ENCODE results near the gene KCNJ12.
"Not testable (repeated sequence)": the region's sequence is repeated elsewhere in the genome, so short reads cannot be mapped to it uniquely, and the experiment has no call there.

KCNJ12 gene

GRCh38 chr17:21418446-21419298 lies 42.5 kb downstream of the KCNJ12 start:
- no peak for FAIRE-seq
- DNase-seq (ENCODE audit: low spot score) = no peak

GRCh38 chr17:21419299-21420239 lies 43.4 kb downstream of the KCNJ12 start:
- peak; percentile 56 for FAIRE-seq

GRCh38 chr17:21420503-21421090 lies 44.4 kb downstream of the KCNJ12 start:
- not testable (repeated sequence) for FAIRE-seq; DNase-seq (ENCODE audit: low spot score)

More at GRCh38 chr17:21419299-21420239, 43.4 kb downstream of the KCNJ12 start:
- DNase-seq (ENCODE audit: low spot score) = no peak

GRCh38 chr17:21421421-21422310 lies 45.5 kb downstream of the KCNJ12 start:
- DNase-seq (ENCODE audit: low spot score); FAIRE-seq: not testable (repeated sequence)

- DNase-seq (ENCODE audit: low spot score); FAIRE-seq: not testable (repeated sequence)
Observed at GRCh38 chr17:21422311-21423189, 46.4 kb downstream of the KCNJ12 start.

GRCh38 chr17:21423190-21423493 lies 47.0 kb downstream of the KCNJ12 start:
- not testable (repeated sequence) for FAIRE-seq; DNase-seq (ENCODE audit: low spot score)

GRCh38 chr17:21424697-21425096 lies 48.5 kb downstream of the KCNJ12 start:
- not testable (repeated sequence) for FAIRE-seq; DNase-seq (ENCODE audit: low spot score)

- no peak for FAIRE-seq
- DNase-seq (ENCODE audit: low spot score) = no peak
Observed at GRCh38 chr17:21425321-21425720, 49.2 kb downstream of the KCNJ12 start.

GRCh38 chr17:21425736-21426135 lies 49.6 kb downstream of the KCNJ12 start:
- FAIRE-seq = no peak
- no peak for DNase-seq (ENCODE audit: low spot score)

- not testable (repeated sequence) for DNase-seq (ENCODE audit: low spot score)
Observed at GRCh38 chr17:21426246-21426645, 50.1 kb downstream of the KCNJ12 start.

GRCh38 chr17:21426876-21427275 lies 50.7 kb downstream of the KCNJ12 start:
- not testable (repeated sequence) for FAIRE-seq

More at GRCh38 chr17:21426246-21426645, 50.1 kb downstream of the KCNJ12 start:
- FAIRE-seq = not testable (repeated sequence)

GRCh38 chr17:21427727-21428126 lies 51.6 kb downstream of the KCNJ12 start:
- FAIRE-seq; DNase-seq (ENCODE audit: low spot score): not testable (repeated sequence)

More at GRCh38 chr17:21426876-21427275, 50.7 kb downstream of the KCNJ12 start:
- DNase-seq (ENCODE audit: low spot score) = not testable (repeated sequence)

GRCh38 chr17:21428752-21429424 lies 52.7 kb downstream of the KCNJ12 start:
- DNase-seq (ENCODE audit: low spot score); FAIRE-seq: not testable (repeated sequence)

- FAIRE-seq = peak; percentile 95
- DNase-seq (ENCODE audit: low spot score) = not testable (repeated sequence)
Observed at GRCh38 chr17:21429921-21430628, 53.9 kb downstream of the KCNJ12 start.

GRCh38 chr17:21433971-21434370 lies 57.8 kb downstream of the KCNJ12 start:
- DNase-seq (ENCODE audit: low spot score); FAIRE-seq: not testable (repeated sequence)

- DNase-seq (ENCODE audit: low spot score); FAIRE-seq: not testable (repeated sequence)
Observed at GRCh38 chr17:21434976-21435375, 58.8 kb downstream of the KCNJ12 start.

GRCh38 chr17:21436481-21436880 lies 60.3 kb downstream of the KCNJ12 start:
- FAIRE-seq = not testable (repeated sequence)

More at GRCh38 chr17:21436481-21436880, 60.3 kb downstream of the KCNJ12 start:
- DNase-seq (ENCODE audit: low spot score) = not testable (repeated sequence)

Measured in urothelium cell line (cell line).